Ramos (cell line): ENCODE results near the gene TMEM182.

Experiments
- in situ Hi-C: fragments of 300-500 bp; cut with MboI; formaldehyde crosslinking; loops from one replicate; pipeline ENCODE4 v1.14.3; 2022; ENCODE audit warnings: low sequenced_read_pairs; ENCODE audit not compliant: unreplicated experiment

The TMEM182 gene

DNA sequence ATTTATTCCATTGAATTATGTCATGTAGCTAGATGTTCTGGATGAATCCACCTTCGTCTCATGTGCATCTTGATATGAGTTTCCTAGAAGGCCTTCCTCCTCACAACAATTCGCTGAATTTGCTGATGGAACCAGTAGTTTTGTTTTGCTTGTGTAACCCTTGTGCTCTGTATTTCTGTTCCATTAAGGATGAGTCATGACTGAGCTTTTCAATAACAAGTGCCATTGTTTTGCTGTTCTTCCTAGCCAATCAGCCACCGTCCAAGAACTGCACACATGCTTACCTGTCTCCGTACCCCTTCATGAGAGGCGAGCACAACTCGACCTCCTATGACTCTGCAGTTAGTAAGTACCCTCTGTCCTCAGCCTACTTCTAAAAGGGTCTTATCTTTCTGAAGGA is 2.3 kb downstream of the TMEM182 start:
- in situ Hi-C loops, result no loop called here

DNA sequence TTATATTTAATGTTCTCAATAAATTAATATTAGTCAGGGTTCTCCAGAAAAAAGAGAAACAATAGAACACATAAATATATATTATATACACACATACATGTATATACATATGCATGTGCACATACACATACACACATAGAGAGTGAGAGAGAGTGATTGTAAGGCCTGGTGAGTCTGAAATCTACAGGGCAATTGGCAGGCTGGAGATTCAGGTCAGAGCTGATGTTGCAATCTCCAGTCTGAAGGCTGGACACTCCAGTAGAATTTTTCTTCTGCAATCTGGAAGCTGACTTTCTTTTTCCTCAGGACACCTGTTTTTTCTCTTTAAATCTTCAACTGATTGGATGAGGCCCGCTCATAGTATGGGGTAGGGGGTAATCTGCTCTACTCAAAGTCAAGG is 3.2 kb downstream of the TMEM182 start:
- in situ Hi-C loops, result no loop called here

DNA sequence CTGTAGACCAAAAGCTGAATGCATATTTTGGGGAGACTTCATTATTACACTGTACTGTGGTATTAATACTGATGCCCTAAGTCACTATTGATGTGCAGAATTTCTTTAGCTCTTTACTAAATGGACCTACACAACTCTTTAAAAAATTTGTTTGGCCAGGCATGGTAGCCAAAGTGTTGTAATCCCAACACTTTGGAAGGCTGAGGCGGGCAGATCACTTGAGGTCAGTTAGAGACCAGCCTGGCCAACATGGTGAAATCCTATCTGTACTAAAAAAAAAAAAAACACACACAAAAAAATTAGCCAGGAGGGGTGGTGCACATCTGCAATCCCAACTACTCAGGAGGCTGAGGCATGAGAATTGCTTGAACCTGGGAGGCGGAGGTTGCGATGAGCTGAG is 6.4 kb downstream of the TMEM182 start:
- in situ Hi-C loops, result no loop called here

DNA sequence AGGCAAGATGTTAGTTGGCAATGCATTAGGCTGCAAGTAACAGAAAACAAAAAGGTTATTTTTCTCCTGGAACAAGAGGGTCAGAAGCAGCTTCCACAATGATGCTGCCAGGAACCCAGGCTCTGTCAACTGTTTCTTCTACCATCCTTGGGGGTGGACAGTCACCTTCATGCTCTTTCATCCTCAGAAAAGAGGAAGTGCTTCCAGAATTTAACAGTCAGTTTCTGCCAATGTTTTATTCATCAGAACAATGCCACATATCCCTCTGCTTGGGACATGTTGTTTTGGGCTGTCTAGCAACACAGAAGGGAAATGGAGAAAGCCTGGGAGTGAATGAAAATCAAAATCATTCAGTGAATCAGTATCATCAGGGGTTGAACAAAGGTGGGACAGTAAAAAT is 7.1 kb downstream of the TMEM182 start:
- in situ Hi-C loops, result no loop called here

DNA sequence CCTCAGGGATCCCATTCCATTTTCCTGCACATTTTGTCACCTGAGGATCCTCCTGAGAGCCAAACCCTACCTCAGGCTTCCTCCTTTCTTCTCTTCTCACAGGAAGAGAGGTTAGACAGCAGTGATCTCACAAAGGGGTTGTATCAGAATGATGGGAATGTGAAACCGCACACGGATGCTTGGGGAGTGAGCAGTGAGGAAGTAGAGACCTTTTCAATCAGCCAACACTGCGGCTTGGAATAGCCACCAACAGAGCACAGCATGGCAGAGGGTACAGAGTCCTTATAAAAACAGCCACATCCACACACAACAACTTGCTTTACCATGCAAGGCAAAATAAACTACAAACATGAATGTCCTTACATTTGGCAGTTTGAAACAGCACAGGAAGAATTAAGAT is 8.7 kb downstream of the TMEM182 start:
- in situ Hi-C loops, result no loop called here

DNA sequence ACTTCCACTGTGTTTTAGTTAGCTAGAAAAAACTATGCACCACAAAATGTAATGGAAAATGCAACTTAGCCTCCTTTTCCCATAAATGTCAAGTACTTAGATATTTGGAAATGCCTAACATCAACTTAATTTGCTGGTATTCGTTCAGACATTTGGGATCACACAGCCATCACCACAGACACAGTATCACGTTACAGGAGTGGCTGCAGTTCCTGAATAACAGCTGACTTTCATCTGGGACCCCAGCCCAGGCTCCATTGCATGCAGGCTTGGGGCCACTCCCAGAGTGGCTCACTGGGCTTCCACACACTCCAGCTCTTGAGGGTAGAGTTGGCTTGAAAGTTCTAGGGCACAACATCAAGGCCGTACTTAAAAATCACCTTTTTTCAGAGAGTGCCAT is 9.3 kb downstream of the TMEM182 start:
- in situ Hi-C loops, result no loop called here

DNA sequence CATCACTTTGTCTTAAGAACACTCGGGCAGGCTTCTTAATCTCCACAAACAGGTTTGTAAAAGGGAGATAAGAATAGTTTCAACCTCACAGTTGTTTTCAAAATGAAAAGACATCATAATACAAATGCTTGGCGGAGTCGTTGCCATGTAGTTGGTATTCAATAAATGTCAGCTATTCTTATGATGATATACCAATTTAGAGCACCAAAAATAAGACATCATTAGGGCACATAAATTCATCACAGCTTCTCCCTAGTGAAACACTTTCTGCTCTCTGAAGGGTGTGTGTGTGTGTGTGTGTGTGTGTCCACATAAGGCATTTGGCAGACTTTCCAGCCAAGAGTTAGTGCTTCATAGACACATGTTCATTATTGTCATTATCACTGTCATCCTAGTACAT is 10.8 kb downstream of the TMEM182 start:
- in situ Hi-C loops, result no loop called here

DNA sequence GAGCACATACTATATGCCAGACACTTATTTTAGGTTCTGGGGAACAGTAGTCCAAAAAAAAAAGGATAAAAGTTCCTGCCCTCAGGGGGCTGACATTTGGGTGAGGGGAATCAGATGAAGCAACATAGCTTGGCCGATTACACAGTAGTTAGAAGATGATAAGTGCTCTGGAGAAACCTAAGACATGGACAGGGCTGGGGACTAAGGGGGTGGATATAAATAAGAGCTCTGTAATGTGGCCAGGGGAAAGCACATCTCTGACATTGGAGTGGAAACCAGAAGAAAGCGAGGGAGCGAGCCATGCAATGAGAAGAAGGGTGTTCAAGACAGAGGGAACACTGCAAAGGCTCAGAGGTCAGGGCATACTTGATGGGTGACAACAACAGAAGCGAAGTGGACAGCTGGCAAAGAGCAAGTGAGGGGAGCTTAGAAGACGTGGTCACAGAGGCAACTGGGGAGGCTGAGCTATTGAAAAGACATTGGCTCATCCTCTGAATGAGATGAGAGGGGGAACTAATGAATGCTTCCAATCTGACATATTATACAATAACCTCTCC is 11.4 kb downstream of the TMEM182 start:
- in situ Hi-C loops, result no loop called here

DNA sequence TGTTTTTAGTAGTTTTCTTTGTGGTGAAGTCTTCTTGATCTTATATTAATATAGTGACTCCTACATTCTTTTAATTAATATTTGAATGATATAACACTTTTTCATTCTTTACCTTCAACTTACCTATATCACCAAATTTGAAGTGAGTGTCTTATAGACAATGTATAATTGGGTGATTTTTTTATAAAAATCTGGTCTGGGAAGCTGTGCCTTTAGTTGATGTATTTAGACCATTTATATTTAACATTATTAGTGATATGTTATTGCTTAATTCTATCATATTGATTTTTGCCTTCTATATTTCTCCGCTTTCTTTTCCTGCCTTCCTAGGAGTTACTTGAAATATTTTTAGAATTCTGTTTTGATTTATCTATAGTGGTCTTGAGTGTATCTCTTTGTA is 16.4 kb downstream of the TMEM182 start:
- in situ Hi-C loops, result no loop called here

DNA sequence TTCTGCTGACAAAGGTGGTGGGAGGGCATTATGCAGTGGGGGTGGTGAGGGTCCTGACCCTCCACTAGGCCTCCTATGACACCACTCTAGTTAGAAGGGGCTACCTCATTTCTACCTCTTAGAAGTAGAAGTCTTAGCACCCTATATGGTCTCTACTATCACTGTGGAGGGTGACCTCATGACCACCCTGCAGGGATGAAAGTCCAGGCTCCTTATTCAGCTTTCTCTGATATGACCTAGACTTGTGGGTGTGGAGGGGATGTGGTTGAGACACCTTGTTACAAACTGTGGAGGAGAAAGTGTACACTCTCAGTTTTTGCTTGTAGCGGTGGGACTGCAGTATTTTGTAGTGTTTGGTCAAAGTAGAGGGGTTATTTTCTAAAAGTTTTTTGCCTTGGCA is 18.6 kb downstream of the TMEM182 start:
- in situ Hi-C loops, result no loop called here

DNA sequence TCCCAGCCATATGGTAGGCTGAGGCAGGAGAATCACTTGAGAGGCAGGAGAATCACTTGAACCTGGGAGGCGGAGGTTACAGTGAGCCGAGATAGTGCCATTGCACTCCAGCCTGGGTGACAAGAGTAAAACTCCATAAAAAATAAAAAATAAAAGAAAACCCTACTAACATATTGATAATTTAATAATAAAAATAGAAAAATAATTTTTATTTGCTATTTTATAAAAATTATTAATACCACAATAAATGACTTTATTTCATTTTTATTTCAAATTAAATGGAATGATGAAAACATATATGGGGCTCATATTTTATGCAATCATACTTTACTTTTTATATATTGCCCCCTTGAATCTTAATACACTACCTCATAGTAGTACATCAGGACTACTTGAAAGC is 20.4 kb downstream of the TMEM182 start:
- in situ Hi-C loops, result no loop called here

DNA sequence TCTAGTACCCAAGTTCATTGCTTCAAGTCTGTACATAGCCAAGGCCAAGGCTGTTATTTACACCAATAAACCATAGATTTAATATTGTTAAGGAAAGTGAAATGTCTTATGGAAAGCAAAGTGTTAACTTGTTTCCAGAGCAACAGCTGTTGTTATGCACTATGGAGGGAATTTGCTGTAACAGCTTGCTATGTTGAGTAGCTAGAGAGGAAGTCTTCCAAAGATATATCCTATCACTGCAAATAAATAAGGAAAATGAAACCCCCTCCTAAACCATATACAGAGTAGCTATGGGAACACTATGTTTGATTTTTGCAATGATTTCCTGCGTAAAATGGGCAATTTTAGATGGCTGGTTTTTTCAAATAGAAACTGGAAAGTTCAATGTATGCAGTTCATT is 21.1 kb downstream of the TMEM182 start:
- in situ Hi-C loops, result no loop called here

DNA sequence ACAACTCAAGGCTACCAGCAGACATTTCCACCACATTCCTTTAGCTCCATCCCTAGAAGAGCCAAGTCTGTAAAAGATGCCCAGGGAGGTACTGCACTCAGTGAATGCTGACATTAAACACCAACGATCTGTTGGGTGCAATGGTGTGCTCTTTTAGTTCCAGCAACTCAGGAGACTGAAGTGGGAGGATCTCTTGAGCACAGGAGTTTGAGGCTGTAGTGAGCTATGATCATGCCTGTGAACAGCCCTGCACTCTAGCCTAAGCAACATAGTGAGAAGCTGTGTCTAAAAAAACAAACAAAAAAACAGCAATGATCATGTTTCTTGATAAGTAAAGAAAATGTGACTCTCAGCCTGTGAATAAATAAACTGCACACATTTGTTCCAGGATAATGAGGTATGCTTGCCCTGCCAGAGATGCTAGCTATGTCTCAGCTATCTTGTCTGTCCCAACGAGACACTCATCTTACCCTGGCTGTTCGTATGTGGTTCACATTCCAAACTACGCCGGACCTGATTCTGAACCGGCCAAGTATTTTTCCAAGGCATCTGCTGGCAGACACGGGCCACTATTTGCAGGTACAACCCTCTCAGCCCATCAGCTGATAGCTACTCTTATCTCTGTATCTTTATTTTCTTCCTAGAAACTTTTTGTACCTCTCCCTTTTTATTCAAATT is 21.8 kb downstream of the TMEM182 start:
- in situ Hi-C loops, result no loop called here

DNA sequence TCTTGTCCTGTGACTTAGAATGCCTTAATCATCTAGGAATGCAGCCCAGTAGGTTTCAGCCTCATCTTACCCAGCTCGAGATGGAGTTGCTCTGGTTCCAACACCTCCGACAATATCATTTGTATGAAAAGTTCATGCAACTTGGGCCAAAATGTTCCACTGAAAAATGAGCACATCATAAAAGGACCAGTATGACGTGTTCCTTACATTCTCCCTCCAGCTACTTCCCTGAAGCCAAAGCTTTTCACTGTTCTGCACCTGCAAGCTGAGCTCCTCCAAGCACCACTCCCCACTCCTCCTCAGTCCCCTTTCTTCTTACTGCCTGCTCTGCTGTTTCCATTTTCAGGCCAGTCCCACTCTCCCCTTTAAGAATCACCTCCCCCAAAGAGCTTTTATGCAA is 23.1 kb downstream of the TMEM182 start:
- in situ Hi-C loops, result no loop called here

DNA sequence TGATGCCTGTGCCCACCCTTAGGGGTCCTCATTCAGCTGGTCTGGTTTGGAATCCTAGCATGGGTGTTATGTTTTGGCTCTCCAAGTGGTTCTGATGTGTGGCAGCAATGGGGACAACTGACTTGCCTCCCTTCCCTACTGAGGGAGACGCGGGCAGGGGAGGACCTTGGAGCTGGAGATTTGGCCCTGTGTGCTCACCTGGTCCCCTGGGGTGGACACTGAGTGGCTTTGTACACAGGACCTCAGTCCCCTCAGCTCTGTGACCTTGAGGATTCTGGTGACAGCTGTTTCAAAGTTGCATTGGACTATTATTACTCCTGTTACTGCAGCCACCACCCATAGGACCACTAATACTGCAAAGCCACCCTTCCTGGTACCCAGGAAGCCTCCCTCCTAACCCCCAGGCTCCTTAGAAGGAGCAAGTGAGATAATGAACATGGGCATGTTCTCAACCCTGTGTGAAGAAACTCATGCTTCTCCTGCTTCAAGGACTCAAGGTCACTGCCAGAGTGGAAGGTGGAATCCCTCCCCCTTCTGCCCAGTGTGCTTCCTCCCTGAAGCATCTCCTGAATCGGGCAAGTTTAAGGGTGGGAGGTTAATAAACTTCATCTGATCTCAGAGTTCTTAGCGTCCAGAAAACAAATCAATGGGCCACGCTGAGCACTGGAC is 26.5 kb downstream of the TMEM182 start:
- in situ Hi-C loops, result no loop called here

DNA sequence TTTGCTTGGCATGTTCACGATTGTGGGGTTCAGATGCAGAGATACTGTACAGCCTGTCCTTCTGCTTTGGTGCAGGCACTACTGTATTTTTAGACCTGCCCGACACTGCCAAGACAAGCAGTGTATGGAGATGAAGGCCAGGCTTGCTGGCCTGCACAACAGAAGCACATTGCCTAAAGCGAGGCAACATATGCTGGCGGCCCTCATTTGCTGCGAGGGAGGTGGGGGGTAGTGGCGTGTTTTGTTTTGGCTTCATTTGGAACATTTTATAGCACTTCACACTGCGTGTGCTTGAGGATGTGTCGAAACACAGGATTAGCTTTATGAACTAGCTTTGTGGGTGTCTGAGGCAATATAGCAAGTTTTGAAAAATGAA is 27.0 kb downstream of the TMEM182 start:
- in situ Hi-C loops, result no loop called here

DNA sequence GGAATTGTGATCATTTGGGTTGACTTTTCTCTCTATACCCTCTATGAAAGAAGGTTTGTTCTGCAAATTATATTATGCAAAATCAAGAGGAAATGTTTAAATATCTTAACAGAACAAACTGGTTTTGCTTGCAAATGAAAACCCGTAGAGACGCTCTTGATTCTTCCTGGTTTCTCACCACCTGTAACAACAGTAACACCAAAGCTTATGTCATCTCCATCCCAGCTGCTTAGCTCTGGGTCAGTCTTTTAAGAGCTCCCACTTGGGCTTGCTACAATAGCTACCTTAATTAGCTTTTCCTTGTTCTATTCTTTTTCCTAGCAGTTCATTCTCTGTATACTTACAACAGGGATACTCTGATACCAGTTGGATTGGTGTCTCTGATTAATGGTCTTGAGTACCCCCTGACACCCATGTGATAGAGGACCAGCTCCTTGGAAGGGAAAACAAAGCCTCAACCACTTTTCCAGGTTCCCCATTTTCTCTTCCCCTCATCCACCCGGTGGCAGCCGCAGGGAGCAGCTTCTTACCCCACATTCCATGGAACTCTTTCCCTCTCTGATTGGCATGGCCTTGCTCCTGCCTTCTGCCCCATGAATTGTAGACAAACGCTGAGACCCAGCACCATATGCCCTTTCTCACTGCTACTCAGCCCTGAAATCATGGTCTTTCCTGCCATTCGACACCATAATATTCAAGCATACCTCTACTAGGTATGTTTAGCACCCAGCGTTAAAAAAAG is 27.7 kb downstream of the TMEM182 start:
- in situ Hi-C loops, result no loop called here

DNA sequence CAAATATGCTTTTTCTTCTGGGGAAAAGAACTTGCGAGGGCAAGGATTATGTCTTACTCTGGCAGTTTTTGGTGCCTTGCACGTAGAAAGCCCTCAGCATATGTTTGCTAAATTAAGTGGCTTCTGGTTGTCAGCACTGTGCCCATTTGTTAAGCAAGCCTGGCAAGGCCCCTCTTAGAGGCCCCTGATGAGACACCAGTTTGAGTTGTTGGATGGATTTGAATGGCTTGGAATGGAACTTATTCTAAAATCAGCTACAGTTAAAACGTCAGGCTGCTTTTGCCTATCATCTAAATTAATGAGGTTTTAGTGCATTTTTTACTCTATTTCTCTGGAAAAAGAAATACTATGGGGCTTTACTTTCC is 28.2 kb downstream of the TMEM182 start:
- in situ Hi-C loops, result no loop called here

DNA sequence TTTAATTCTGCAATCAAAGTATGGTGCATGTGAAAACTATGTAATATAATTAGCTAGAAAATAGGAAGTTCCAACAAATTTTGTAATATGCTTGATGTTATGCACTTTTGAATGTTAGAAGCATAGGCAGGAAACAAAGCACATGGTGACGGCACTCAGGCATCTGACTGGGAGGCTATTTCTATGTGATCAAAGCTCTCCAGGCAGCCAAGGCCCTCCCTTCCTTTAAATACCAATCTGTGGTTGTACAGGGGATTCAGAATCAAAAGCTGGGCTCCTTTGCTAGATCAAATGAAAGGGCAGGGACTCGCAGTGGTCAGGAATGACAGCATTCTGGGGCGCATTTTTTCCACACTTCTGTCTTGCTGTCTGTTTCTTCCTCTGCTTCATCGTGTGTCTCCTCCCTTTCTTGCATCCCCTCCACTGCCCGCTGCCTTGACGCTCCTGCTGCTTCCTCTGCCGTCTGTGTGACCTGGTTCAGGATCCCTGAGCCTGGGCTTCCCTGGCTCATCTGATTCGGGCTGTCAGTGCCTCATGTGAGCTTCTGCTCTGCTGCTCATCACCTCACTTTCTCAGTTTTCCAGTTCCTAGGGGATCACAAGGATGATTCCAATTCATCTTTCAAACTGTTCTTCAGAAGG is 30.9 kb downstream of the TMEM182 start:
- in situ Hi-C loops, result no loop called here

DNA sequence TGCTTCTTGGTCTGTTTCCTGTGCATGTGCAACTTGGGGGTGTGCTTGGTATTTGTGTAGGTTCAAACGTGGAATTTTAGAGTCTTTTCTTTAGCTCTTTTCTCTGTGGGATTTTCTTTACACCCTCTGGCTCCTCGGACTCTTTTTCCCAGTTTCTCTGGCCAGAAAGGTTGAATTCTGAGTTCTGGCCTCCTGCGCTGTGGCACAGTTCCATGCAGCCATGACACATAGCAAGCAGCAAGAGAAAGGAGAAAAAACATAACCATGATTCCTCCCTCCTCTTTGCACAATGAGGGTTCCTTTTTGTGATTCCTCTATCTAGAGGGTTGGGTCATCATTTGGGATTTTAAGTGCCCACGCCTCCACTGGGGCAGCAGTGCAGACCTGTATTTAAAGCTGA is 33.8 kb downstream of the TMEM182 start:
- in situ Hi-C loops, result no loop called here

DNA sequence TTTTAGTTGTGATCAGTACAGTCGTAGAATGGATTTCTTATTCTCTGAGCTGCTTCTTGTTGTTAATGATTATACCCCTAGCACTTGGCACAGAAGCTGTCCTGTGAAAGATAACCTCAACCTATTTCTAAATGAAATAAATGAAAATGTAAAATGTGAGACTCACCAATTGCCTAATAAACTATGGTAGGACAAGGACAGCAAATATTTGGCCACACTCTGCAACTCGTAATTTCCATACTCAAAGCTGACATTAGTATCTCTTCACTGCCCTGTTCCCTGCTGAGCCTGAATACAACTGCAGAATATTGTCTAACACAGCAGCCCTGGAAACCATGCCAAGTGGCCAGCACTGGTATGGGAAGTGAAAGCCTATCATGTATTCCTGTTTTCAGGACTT is 34.5 kb downstream of the TMEM182 start:
- in situ Hi-C loops, result no loop called here
